NCI-H524 treated with DMSO at 0.1 percent for 48 hours (cell line): ENCODE data around the gene PCDHGA12.
"Not testable (repeated sequence)": the region's sequence is repeated elsewhere in the genome, so short reads cannot be mapped to it uniquely, and the experiment has no call there.

Experiments
- DNase-seq: peaks from one replicate; lab custom pipeline; 2025; lab: John Stamatoyannopoulos, UW

PCDHGA12 gene

DNA sequence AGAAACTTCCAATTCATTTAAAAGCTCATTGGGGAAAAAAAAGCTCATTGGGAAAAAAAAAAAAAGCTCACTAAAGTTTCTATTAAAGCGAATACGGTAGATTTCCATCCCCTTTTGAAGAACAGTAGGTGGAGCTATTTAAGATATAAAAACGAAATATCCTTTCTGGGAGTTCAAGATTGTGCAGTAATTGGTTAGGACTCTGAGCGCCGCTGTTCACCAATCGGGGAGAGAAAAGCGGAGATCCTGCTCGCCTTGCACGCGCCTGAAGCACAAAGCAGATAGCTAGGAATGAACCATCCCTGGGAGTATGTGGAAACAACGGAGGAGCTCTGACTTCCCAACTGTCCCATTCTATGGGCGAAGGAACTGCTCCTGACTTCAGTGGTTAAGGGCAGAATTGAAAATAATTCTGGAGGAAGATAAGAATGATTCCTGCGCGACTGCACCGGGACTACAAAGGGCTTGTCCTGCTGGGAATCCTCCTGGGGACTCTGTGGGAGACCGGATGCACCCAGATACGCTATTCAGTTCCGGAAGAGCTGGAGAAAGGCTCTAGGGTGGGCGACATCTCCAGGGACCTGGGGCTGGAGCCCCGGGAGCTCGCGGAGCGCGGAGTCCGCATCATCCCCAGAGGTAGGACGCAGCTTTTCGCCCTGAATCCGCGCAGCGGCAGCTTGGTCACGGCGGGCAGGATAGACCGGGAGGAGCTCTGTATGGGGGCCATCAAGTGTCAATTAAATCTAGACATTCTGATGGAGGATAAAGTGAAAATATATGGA, at the start of gene PCDHGA12:
TSS of gene PCDHGA12 (plus strand) at position 176 of the 782 bp plus-strand sequence. CDS start at position 429, 253 bp downstream.
- no peak for DNase-seq

DNA sequence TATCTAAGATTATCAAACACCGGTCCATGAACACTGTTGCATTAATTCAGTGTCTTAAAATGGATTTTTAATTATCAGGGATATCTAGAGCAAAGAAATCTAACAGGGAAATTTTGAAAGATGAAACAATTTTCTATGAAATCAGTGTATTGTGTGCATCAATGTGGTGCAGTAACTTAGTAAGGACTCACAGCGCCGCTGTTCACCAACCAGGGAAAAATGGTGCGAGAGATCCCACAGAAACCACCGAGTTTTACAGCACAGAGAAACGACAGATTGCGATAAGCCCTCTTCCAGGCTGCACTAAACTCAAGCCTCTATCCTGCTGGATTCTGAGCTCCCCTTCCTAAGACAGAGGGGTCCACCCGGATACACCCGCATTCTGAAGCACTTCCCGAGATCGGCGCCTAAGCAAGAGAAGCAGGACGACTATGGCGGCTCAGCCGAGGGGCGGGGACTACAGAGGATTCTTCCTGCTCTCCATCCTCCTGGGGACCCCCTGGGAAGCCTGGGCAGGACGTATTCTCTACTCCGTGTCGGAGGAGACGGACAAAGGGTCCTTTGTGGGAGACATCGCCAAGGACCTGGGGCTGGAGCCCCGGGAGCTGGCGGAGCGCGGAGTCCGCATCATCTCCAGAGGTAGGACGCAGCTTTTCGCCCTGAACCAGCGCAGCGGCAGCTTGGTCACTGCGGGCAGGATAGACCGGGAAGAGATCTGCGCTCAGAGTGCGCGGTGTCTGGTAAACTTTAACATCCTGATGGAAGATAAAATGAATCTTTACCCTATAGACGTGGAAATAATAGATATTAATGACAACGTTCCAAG, 47.6 kb upstream of the PCDHGA12 start, which contains the start of gene PCDHGA7:
TSS of gene PCDHGA7 (plus strand) at position 274 of the 826 bp plus-strand sequence. CDS start at position 432, 158 bp downstream.
- DNase-seq: no peak

DNA sequence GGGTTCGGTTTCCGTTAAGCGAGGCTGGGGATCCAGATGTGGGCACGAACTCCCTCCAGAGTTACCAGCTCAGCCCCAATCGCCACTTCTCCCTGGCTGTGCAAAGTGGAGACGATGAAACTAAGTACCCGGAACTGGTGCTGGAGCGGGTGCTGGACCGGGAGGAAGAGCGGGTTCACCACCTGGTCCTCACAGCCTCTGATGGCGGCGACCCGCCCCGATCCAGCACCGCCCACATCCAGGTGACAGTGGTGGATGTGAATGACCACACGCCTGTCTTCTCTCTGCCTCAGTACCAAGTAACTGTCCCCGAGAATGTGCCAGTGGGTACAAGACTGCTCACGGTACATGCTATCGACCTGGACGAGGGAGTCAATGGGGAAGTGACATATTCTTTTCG, 47.0 kb upstream of the PCDHGA12 start:
- DNase-seq: no peak

DNA sequence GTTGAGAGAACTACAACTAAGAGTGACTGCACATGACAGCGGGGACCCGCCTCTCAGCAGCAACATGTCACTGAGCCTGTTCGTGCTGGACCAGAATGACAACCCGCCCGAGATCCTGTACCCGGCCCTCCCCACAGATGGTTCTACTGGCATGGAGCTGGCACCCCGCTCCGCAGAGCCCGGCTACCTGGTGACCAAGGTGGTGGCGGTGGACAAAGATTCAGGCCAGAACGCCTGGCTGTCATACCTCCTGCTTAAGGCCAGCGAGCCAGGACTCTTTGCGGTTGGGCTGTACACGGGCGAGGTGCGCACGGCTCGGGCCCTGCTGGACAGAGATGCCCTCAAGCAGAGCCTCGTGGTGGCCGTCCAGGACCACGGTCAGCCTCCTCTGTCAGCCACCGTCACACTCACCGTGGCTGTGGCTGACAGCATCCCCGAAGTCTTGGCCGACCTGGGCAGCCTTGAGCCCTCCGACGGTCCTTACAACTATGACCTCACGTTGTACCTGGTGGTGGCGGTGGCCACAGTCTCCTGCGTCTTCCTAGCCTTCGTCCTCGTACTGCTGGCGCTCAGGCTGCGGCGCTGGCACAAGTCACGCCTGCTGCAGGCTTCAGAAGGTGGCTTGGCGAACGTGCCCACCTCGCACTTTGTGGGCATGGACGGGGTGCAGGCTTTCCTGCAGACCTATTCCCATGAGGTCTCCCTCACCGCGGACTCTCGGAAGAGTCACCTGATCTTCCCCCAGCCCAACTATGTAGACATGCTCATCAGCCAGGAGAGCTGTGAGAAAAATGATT, 45.6 kb upstream of the PCDHGA12 start:
- no peak for DNase-seq

DNA sequence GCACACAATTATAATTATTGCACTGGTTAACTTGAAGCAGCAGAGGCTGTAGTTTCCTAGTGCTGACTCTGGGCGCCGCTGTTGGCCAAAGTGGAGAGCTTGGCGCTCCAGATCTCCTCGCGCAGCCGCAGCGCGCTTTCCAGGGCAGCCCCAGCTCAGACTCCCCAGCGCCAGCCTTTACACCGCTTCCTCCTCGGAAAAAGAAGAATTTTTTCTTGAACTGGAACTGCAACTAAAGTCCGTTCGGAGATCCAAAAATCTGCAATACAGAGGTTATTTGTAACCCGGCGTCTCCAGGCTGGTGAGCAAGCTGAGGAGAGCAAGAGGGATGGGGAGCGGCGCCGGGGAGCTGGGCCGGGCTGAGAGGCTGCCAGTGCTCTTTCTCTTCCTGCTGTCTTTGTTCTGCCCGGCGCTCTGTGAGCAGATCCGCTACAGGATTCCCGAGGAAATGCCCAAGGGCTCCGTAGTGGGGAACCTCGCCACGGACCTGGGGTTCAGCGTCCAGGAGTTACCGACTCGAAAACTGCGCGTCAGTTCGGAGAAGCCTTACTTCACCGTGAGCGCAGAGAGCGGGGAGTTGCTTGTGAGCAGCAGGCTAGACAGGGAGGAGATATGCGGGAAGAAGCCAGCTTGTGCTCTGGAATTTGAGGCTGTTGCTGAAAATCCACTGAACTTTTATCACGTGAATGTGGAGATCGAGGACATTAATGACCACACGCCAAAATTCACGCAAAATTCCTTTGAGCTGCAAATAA, 42.6 kb upstream of the PCDHGA12 start, which contains the start of gene PCDHGB4:
TSS of gene PCDHGB4 (plus strand) at position 142 of the 755 bp plus-strand sequence. CDS start at position 329, 187 bp downstream.
- not testable (repeated sequence) for DNase-seq

DNA sequence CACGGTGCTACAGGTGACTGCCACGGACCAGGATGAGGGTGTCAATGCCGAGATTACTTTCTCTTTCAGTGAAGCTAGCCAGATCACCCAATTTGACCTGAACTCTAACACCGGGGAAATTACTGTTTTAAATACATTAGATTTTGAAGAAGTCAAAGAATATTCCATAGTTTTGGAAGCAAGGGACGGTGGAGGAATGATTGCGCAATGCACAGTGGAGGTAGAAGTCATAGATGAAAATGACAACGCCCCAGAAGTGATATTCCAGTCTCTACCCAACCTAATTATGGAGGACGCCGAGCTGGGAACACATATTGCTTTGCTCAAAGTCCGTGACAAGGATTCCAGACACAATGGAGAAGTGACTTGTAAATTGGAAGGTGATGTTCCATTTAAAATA, 41.6 kb upstream of the PCDHGA12 start:
- no peak for DNase-seq

DNA sequence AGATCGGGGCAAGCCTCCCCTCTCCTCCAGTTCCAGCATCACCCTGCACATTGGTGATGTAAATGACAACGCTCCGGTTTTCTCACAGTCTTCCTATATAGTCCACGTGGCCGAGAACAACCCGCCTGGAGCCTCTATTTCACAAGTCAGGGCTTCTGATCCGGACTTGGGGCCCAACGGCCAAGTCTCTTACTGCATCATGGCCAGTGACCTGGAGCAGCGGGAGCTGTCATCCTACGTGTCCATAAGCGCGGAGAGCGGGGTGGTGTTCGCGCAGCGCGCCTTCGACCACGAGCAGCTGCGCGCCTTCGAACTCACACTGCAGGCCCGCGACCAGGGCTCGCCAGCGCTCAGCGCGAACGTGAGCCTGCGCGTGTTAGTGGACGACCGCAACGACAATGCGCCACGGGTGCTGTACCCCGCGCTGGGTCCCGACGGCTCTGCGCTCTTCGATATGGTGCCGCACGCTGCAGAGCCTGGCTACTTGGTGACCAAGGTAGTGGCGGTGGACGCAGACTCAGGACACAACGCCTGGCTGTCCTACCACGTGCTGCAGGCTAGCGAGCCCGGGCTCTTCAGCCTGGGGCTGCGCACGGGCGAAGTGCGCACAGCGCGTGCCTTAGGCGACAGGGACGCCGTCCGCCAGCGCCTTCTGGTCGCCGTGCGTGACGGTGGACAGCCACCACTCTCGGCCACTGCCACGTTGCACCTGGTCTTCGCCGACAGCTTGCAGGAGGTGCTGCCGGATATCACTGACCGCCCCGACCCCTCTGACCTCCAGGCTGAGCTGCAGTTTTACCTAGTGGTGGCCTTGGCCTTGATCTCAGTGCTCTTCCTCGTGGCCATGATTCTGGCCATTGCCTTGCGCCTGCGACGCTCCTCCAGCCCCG, 40.9 kb upstream of the PCDHGA12 start:
- DNase-seq: no peak

DNA sequence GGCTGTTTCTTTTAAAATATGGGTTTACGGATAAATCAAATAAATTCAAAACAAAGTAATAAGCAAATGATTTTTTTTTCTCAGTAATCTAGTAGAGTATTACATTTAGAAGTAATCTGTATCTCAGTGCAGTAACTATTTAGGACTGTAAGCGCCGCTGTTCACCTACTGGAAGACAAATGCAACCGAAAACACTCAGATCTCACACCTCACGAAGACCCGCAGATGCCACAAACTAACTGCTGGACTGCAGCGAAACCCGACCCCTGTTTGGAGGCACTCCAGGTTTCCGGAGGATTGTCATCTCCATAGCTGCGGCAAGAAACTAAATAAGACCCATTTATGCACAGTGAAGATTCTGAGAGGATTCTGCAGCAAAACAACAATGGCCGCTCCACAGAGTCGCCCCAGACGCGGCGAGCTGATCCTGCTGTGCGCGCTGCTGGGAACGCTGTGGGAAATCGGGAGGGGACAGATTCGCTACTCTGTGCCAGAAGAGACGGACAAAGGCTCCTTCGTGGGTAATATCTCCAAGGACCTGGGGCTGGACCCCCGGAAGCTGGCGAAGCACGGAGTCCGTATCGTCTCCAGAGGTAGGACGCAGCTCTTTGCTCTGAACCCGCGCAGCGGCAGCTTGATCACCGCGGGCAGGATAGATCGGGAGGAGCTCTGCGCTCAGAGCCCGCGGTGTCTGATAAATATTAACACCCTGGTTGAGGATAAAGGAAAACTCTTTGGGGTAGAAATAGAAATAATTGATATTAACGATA, 37.7 kb upstream of the PCDHGA12 start, which contains the start of gene PCDHGA8:
TSS of gene PCDHGA8 (plus strand) at position 205 of the 770 bp plus-strand sequence. CDS start at position 386, 181 bp downstream.
- no peak for DNase-seq

DNA sequence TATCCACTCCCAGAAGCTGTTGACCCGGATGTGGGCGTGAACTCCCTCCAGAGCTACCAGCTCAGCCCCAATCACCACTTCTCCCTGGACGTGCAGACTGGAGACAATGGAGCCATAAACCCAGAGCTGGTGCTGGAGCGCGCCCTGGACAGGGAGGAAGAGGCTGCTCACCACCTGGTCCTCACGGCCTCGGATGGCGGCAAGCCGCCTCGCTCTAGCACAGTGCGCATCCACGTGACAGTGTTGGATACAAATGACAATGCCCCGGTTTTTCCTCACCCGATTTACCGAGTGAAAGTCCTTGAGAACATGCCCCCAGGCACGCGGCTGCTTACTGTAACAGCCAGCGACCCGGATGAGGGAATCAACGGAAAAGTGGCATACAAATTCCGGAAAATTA, 37.0 kb upstream of the PCDHGA12 start:
- no peak for DNase-seq

DNA sequence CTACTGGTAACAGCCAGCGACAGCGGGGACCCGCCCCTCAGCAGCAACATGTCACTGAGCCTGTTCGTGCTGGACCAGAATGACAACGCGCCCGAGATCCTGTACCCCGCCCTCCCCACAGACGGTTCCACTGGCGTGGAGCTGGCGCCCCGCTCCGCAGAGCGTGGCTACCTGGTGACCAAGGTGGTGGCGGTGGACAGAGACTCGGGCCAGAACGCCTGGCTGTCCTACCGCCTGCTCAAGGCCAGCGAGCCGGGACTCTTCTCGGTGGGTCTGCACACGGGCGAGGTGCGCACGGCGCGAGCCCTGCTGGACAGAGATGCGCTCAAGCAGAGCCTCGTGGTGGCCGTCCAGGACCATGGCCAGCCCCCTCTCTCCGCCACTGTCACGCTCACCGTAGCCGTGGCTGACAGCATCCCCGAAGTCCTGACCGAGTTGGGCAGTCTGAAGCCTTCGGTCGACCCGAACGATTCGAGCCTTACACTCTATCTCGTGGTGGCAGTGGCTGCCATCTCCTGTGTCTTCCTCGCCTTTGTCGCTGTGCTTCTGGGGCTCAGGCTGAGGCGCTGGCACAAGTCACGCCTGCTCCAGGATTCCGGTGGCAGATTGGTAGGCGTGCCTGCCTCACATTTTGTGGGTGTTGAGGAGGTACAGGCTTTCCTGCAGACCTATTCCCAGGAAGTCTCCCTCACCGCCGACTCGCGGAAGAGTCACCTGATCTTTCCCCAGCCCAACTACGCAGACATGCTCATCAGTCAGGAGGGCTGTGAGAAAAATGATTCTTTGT, 35.7 kb upstream of the PCDHGA12 start:
- not testable (repeated sequence) for DNase-seq

DNA sequence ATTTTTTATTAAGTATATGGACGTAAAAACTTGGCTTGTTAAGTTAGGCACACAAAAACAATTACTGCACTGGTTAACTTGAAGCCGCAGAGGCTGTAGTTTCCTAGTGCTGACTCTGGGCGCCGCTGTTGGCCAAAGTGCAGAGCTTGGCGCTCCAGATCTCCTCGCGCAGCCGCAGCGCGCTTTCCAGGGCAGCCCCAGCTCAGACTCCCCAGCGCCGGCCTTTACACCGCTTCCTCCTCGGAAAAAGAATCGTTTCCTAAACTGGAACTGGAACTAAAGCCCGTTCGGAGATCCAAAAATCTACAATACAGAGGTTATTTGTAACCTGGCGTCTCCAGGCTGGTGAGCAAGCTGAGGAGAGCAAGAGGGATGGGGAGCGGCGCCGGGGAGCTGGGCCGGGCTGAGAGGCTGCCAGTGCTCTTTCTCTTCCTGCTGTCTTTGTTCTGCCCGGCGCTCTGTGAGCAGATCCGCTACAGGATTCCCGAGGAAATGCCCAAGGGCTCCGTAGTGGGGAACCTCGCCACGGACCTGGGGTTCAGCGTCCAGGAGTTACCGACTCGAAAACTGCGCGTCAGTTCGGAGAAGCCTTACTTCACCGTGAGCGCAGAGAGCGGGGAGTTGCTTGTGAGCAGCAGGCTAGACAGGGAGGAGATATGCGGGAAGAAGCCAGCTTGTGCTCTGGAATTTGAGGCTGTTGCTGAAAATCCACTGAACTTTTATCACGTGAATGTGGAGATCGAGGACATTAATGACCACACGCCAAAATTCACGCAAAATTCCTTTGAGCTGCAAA, 32.4 kb upstream of the PCDHGA12 start, which contains the start of gene PCDHGB5:
TSS of gene PCDHGB5 (plus strand) at position 192 of the 796 bp plus-strand sequence. CDS start at position 373, 181 bp downstream.
- DNase-seq: not testable (repeated sequence)

DNA sequence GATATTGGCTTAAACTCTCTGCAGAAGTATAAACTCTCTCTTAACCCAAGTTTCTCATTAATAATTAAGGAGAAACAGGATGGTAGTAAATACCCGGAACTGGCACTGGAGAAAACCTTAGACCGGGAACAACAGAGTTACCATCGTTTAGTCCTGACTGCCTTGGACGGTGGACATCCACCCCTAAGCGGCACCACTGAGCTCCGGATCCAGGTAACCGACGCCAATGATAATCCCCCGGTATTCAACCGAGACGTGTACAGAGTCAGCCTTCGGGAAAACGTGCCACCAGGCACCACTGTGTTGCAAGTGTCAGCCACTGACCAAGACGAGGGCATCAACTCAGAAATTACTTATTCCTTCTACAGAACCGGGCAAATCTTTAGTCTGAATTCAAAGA, 31.7 kb upstream of the PCDHGA12 start:
- no peak for DNase-seq

DNA sequence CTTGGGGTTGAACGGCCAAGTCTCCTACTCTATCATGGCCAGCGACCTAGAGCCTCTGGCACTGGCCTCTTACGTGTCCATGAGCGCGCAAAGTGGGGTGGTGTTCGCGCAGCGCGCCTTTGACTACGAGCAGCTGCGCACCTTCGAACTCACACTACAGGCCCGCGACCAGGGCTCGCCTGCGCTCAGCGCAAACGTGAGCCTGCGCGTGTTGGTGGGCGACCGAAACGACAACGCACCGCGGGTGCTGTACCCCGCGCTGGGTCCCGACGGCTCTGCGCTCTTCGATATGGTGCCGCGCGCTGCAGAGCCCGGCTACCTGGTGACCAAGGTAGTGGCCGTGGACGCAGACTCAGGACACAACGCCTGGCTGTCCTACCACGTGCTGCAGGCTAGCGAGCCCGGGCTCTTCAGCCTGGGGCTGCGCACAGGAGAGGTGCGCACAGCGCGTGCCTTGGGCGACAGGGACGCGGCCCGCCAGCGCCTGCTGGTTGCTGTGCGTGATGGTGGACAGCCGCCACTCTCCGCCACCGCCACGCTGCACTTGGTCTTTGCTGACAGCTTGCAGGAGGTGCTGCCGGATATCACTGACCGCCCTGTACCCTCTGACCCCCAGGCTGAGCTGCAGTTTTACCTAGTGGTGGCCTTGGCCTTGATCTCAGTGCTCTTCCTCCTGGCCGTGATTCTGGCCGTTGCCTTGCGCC, 30.6 kb upstream of the PCDHGA12 start:
- DNase-seq: no peak

DNA sequence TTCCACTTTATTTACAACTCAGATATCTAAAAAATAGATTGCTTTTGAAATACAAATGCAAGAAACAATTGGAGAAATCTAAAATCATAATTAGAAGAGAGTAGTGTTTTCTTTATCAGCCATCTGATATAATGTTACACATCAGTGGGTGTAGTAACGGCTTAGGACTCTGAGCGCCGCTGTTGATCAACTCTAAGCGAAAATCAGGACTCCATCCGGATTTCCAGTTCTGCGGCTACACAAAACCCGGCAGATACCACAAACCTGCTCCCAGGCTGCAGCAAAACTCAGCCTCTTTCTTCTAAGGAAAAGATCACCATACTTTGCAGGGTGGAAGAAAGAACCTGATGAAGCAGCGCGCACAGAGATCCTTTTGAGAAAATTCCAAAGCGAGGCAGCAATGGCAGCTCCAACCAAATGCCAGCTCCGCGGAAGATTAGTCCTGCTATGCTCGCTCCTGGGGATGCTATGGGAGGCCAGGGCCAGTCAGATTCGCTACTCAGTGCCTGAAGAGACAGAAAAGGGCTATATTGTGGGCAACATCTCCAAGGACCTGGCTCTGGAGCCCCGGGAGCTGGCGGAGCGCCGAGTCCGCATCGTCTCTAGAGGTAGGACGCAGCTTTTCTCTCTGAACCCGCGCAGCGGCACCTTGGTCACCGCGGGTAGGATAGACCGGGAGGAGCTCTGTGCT, 27.6 kb upstream of the PCDHGA12 start, which contains the start of gene PCDHGA9:
TSS of gene PCDHGA9 (plus strand) at position 226 of the 691 bp plus-strand sequence. CDS start at position 401, 175 bp downstream.
- DNase-seq: no peak

DNA sequence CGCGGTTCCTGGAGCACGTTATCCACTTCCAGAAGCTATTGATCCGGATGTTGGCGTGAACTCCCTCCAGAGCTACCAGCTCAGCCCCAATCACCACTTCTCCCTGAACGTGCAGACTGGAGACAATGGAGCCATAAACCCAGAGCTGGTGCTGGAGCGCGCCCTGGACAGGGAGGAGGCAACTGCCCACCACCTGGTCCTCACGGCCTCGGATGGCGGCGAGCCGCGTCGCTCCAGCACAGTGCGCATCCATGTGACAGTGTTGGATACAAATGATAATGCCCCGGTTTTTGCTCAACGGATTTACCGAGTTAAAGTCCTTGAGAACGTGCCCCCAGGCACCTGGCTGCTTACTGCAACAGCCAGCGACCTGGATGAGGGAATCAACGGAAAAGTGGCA, 26.9 kb upstream of the PCDHGA12 start:
- no peak for DNase-seq
